ENCODE data around the gene MTHFSD.

- no peak for TF ChIP-seq CTCF (IDR thresholded peaks at IDR 0.05 in 8 of 11, conservative IDR thresholded peaks at IDR 0.05 in 3 of 11)
- TF ChIP-seq POLR2A (IDR thresholded peaks at IDR 0.05), result no peak
Measured at GRCh38 chr16:86568677-86569623, 13.9 kb upstream of the MTHFSD start.

Data from spleen (tissue), 7 donors.